Neutrophil (primary cell): Measurements from ENCODE around the gene LDLRAP1.

ENCODE experiments used
- H3K27ac ChIP-seq: fragments of 200-600 bp; sonication (generic); 2 replicates; pipeline ENCODE4 v1.5.1; 2016; ENCODE audit warnings: mild to moderate bottlenecking, moderate library complexity
- H3K27me3 ChIP-seq: fragments of 200-600 bp; sonication (generic); 2 replicates; pipeline ENCODE4 v1.6.0; 2016; ENCODE audit warnings: mild to moderate bottlenecking
- H3K36me3 ChIP-seq: fragments of 200-600 bp; sonication (generic); 2 replicates; pipeline ENCODE4 v1.5.1; 2017
- H3K4me1 ChIP-seq, 2 experiments: fragments of 200-600 bp in 1 of 2; sonication (generic) in 1 of 2; 1 replicate in 1 of 2; 2 replicates in 1 of 2; pipeline versions ENCODE4 v1.5.1 to v1.6.1; 2013 to 2016; ENCODE audit warnings: low read depth in 1 of 2, low read length in 1 of 2, mild to moderate bottlenecking in 1 of 2, moderate library complexity in 1 of 2; ENCODE audit not compliant: control insufficient read depth in 1 of 2, insufficient read depth in 1 of 2
- H3K4me3 ChIP-seq, 2 experiments: fragments of 200-600 bp in 1 of 2; sonication (generic) in 1 of 2; 1 replicate in 1 of 2; 2 replicates in 1 of 2; pipeline ENCODE4 v1.5.1; 2013 to 2016; ENCODE audit warnings: low read depth in 1 of 2, low read length in 1 of 2, mild to moderate bottlenecking in 1 of 2, moderate library complexity in 1 of 2
- H3K9me3 ChIP-seq: fragments of 200-600 bp; sonication (generic); 2 replicates; pipeline ENCODE4 v1.5.1; 2016
- CTCF ChIP-seq: fragments of 200-600 bp; sonication (generic); IDR thresholded peaks from 2 replicates; pipeline ENCODE4 v1.5.1; 2016; ENCODE audit warnings: antibody characterized with exemption

Gene LDLRAP1

GRCh38 chr1:25573591-25573930, 30.2 kb downstream of the LDLRAP1 start:
- H3K9me3 ChIP-seq, result no peaks in the 10 kb centered on the region
- no peak overlapping the region for H3K27ac ChIP-seq
- H3K27me3 ChIP-seq, result peaks cover 10% of the 10 kb centered on the region
- H3K36me3 ChIP-seq, result peaks cover under 1% of the 10 kb centered on the region
- no peaks in the 10 kb centered on the region for H3K4me1 ChIP-seq
- TF ChIP-seq CTCF, result no peak
- no peak overlapping the region for H3K4me3 ChIP-seq

- no peak overlapping the region for H3K27ac ChIP-seq
- TF ChIP-seq CTCF, result no peak
- H3K4me3 ChIP-seq, result no peak overlapping the region
- H3K36me3 ChIP-seq, result no peaks in the 10 kb centered on the region
- H3K27me3 ChIP-seq, result peaks cover 10% of the 10 kb centered on the region
- no peaks in the 10 kb centered on the region for H3K9me3 ChIP-seq
- no peaks in the 10 kb centered on the region for H3K4me1 ChIP-seq
Measured at GRCh38 chr1:25573961-25574360, 30.6 kb downstream of the LDLRAP1 start.

- no peak for TF ChIP-seq CTCF
- H3K27ac ChIP-seq, result no peak overlapping the region
- no peaks in the 10 kb centered on the region for H3K36me3 ChIP-seq
- no peak overlapping the region for H3K4me3 ChIP-seq
- no peaks in the 10 kb centered on the region for H3K4me1 ChIP-seq
- H3K9me3 ChIP-seq, result no peaks in the 10 kb centered on the region
- H3K27me3 ChIP-seq, result peaks cover 10% of the 10 kb centered on the region
Measured at GRCh38 chr1:25575191-25575590, 31.8 kb downstream of the LDLRAP1 start.

GRCh38 chr1:25576459-25577133, 33.2 kb downstream of the LDLRAP1 start:
- H3K4me1 ChIP-seq, result no peaks in the 10 kb centered on the region
- H3K27me3 ChIP-seq, result peaks cover 10% of the 10 kb centered on the region
- no peaks in the 10 kb centered on the region for H3K9me3 ChIP-seq
- no peak for TF ChIP-seq CTCF
- no peak overlapping the region for H3K4me3 ChIP-seq
- H3K36me3 ChIP-seq, result no peaks in the 10 kb centered on the region
- no peak overlapping the region for H3K27ac ChIP-seq

GRCh38 chr1:25577134-25577920, 33.9 kb downstream of the LDLRAP1 start:
- Histone ChIP-seq H3K36me3 (no peaks in the 10 kb centered on the region), H3K4me1 (no peaks in the 10 kb centered on the region), H3K9me3 (no peaks in the 10 kb centered on the region), H3K27ac (no peak overlapping the region), H3K4me3 (no peak overlapping the region), H3K27me3 (peaks cover 7% of the 10 kb centered on the region)
- TF ChIP-seq CTCF, result no peak
